Measurements from ENCODE around the gene ASPG.

ASPG gene

GRCh38 chr14:104054222-104054905 lies 31.1 kb upstream of the ASPG start:
- no peak for TF ChIP-seq POLR2AphosphoS5 (IDR thresholded peaks at IDR 0.05; ENCODE audit: low read depth, low read length)
- TF ChIP-seq SIN3A (IDR thresholded peaks at IDR 0.05; ENCODE audit: borderline replicate concordance, insufficient read depth, low read length) = no peak
- TF ChIP-seq REST (IDR thresholded peaks at IDR 0.05; ENCODE audit: insufficient read depth in 1 of 2, low read depth in 2 of 2, low read length in 2 of 2) = no peak
- no peak for TF ChIP-seq FOXP2 (optimal IDR thresholded peaks at IDR 0.05; ENCODE audit: borderline replicate concordance, extremely low read depth, extremely low read length, insufficient read depth)
- TF ChIP-seq TAF1 (IDR thresholded peaks at IDR 0.05; ENCODE audit: borderline replicate concordance, insufficient read depth, low read length) = no peak

GRCh38 chr14:104062281-104062680 lies 23.2 kb upstream of the ASPG start:
- no peak for TF ChIP-seq SIN3A (IDR thresholded peaks at IDR 0.05; ENCODE audit: borderline replicate concordance, insufficient read depth, low read length)
- no peak for TF ChIP-seq TAF1 (IDR thresholded peaks at IDR 0.05; ENCODE audit: borderline replicate concordance, insufficient read depth, low read length)
- no peak for TF ChIP-seq REST (IDR thresholded peaks at IDR 0.05; ENCODE audit: insufficient read depth in 1 of 2, low read depth in 2 of 2, low read length in 2 of 2)
- no peak for TF ChIP-seq POLR2AphosphoS5 (IDR thresholded peaks at IDR 0.05; ENCODE audit: low read depth, low read length)
- TF ChIP-seq FOXP2 (optimal IDR thresholded peaks at IDR 0.05; ENCODE audit: borderline replicate concordance, extremely low read depth, extremely low read length, insufficient read depth) = no peak

- TF ChIP-seq POLR2AphosphoS5 (IDR thresholded peaks at IDR 0.05; ENCODE audit: low read depth, low read length) = no peak
- no peak for TF ChIP-seq REST (IDR thresholded peaks at IDR 0.05; ENCODE audit: insufficient read depth in 1 of 2, low read depth in 2 of 2, low read length in 2 of 2)
- no peak for TF ChIP-seq FOXP2 (optimal IDR thresholded peaks at IDR 0.05; ENCODE audit: borderline replicate concordance, extremely low read depth, extremely low read length, insufficient read depth)
- TF ChIP-seq SIN3A (IDR thresholded peaks at IDR 0.05; ENCODE audit: borderline replicate concordance, insufficient read depth, low read length) = no peak
Observed at GRCh38 chr14:104064003-104064402, 21.5 kb upstream of the ASPG start.

DNA sequence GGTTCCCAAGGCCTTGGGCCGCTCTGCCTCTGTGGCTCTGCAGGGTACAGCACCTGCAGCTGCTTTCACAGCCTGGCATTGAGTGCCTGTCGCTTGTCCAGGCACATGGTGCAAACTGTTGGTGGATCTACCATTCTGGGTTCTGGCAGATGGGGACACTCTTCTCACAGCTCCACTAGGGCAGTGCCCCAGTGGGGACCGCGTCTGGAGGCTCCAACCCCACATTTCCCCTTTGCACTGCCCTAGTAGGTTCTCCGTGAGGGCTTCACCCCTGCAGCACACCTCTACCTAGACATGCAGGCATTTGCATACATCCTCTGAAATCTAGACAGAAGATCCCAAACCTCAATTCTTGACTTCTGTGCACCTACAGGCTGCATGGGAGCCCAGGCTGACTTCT lies 19.2 kb upstream of the ASPG start:
- TF ChIP-seq SIN3A (IDR thresholded peaks at IDR 0.05; ENCODE audit: borderline replicate concordance, insufficient read depth, low read length) = no peak
- no peak for TF ChIP-seq TAF1 (IDR thresholded peaks at IDR 0.05; ENCODE audit: borderline replicate concordance, insufficient read depth, low read length)
- no peak for TF ChIP-seq FOXP2 (optimal IDR thresholded peaks at IDR 0.05; ENCODE audit: borderline replicate concordance, extremely low read depth, extremely low read length, insufficient read depth)
- no peak for TF ChIP-seq REST (IDR thresholded peaks at IDR 0.05; ENCODE audit: insufficient read depth in 1 of 2, low read depth in 2 of 2, low read length in 2 of 2)
- TF ChIP-seq POLR2AphosphoS5 (IDR thresholded peaks at IDR 0.05; ENCODE audit: low read depth, low read length) = no peak

Measured in PFSK-1 (cell line).